ENCODE data around the gene HIVEP1. TPM values are rescaled to one million over a fixed set of nuclear protein-coding genes. Genes with fewer than 3 reads are reported as not detected.

HIVEP1 gene
- total RNA-seq, 1 experiment from 2014 or later: 16.7 TPM

DNA sequence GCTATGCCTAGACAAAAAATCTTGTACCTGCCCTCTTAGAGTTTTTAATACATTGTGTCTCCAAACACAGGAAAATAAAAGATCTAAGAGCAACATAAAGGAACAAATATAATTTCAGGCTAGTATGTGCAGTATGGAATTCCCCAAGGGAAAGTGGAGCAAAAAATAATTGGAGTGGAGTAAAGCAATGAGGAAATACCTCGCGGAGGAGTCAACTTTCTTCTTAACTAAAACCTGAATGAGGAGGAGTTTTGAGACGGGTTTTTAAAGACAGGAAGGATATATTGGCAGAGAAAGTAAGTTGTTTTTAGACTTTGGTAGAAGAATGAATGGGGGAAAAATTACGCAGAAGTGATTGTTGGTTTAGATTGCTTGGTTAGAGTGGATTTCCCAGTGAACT lies 14.0 kb downstream of the HIVEP1 start:
- BruUV-seq (replicated peaks): no TSS peak
- ATAC-seq (no peak), DNase-seq (ENCODE audit: low read depth, low spot score) (no peak)
- ChIA-PET CTCF (no interaction called here), POLR2A (no interaction called here)
- no peaks in the 10 kb centered on the region for H3K4me1 ChIP-seq (ENCODE audit: control insufficient read depth, insufficient read depth, low read length)
- intact Hi-C loops (cut with micrococcal nuclease; ENCODE audit: unreplicated experiment): no loop called here
- H3K27me3 ChIP-seq (ENCODE audit: control insufficient read depth, insufficient read depth, low read length): no peaks in the 10 kb centered on the region
- TF ChIP-seq TCF7L2 (IDR thresholded peaks at IDR 0.05; ENCODE audit: low read depth, low read length) (no peak), POLR2AphosphoS5 (IDR thresholded peaks at IDR 0.05; ENCODE audit: low read depth, low read length) (no peak), SIN3A (IDR thresholded peaks at IDR 0.05; ENCODE audit: borderline replicate concordance, insufficient read depth, low read depth, low read length) (no peak)
- TF ChIP-seq, protein P1, sequence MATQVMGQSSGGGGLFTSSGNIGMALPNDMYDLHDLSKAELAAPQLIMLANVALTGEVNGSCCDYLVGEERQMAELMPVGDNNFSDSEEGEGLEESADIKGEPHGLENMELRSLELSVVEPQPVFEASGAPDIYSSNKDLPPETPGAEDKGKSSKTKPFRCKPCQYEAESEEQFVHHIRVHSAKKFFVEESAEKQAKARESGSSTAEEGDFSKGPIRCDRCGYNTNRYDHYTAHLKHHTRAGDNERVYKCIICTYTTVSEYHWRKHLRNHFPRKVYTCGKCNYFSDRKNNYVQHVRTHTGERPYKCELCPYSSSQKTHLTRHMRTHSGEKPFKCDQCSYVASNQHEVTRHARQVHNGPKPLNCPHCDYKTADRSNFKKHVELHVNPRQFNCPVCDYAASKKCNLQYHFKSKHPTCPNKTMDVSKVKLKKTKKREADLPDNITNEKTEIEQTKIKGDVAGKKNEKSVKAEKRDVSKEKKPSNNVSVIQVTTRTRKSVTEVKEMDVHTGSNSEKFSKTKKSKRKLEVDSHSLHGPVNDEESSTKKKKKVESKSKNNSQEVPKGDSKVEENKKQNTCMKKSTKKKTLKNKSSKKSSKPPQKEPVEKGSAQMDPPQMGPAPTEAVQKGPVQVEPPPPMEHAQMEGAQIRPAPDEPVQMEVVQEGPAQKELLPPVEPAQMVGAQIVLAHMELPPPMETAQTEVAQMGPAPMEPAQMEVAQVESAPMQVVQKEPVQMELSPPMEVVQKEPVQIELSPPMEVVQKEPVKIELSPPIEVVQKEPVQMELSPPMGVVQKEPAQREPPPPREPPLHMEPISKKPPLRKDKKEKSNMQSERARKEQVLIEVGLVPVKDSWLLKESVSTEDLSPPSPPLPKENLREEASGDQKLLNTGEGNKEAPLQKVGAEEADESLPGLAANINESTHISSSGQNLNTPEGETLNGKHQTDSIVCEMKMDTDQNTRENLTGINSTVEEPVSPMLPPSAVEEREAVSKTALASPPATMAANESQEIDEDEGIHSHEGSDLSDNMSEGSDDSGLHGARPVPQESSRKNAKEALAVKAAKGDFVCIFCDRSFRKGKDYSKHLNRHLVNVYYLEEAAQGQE (IDR thresholded peaks at IDR 0.05; ENCODE audit: insufficient read depth in 1 of 2, low read depth in 2 of 2, low read length in 1 of 2): no peak
- TF ChIP-seq, protein P2, sequence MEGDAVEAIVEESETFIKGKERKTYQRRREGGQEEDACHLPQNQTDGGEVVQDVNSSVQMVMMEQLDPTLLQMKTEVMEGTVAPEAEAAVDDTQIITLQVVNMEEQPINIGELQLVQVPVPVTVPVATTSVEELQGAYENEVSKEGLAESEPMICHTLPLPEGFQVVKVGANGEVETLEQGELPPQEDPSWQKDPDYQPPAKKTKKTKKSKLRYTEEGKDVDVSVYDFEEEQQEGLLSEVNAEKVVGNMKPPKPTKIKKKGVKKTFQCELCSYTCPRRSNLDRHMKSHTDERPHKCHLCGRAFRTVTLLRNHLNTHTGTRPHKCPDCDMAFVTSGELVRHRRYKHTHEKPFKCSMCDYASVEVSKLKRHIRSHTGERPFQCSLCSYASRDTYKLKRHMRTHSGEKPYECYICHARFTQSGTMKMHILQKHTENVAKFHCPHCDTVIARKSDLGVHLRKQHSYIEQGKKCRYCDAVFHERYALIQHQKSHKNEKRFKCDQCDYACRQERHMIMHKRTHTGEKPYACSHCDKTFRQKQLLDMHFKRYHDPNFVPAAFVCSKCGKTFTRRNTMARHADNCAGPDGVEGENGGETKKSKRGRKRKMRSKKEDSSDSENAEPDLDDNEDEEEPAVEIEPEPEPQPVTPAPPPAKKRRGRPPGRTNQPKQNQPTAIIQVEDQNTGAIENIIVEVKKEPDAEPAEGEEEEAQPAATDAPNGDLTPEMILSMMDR (IDR thresholded peaks at IDR 0.05): no peak
- H3K27ac ChIP-seq (ENCODE audit: low read length): no peak overlapping the region
- H3K36me3 ChIP-seq (ENCODE audit: control insufficient read depth, insufficient read depth, low read length): no peaks in the 10 kb centered on the region; the same call in 1 of the 2 replicates
- no peak overlapping the region for H3K4me3 ChIP-seq (ENCODE audit: low read depth in 2 of 2, low read length in 2 of 2)
- peaks cover 5% of the 10 kb centered on the region; the same call in 1 of the 2 replicates for H3K9me3 ChIP-seq (ENCODE audit: control insufficient read depth, insufficient read depth, low read depth, low read length)
- in situ Hi-C loops (cut with HindIII; ENCODE audit: low pct_unique_long_range_greater_than_20kb, low sequenced_read_pairs): no loop called here

DNA sequence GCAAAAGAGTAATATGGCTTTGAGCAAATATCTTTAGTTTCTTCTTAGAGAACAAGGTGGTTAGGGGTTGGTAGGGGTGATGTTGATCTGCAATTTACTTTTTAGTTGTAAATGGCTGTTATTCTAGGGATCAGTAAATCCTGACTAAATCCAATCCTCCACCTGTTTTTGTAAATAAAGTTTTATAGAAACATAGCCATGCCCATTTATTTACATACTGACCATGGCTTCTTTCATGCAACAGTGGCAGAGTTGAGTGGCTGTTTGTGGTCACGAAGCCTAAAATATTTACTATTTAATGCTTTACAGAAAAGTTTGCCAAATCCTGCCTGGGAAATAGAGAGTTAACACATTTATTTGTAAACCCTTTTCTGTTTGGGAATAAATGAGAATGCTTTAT lies 14.7 kb downstream of the HIVEP1 start:
- Histone ChIP-seq H3K9me3 (ENCODE audit: control insufficient read depth, insufficient read depth, low read depth, low read length) (peaks cover 5% of the 10 kb centered on the region; the same call in 1 of the 2 replicates), H3K27me3 (ENCODE audit: control insufficient read depth, insufficient read depth, low read length) (no peaks in the 10 kb centered on the region), H3K4me3 (ENCODE audit: low read depth in 2 of 2, low read length in 2 of 2) (no peak overlapping the region), H3K4me1 (ENCODE audit: control insufficient read depth, insufficient read depth, low read length) (no peaks in the 10 kb centered on the region), H3K27ac (ENCODE audit: low read length) (no peak overlapping the region), H3K36me3 (ENCODE audit: control insufficient read depth, insufficient read depth, low read length) (no peaks in the 10 kb centered on the region; the same call in 1 of the 2 replicates)
- ATAC-seq (no peak), DNase-seq (ENCODE audit: low read depth, low spot score) (no peak)
- in situ Hi-C loops (cut with HindIII; ENCODE audit: low pct_unique_long_range_greater_than_20kb, low sequenced_read_pairs): no loop called here
- no peak for TF ChIP-seq POLR2AphosphoS5 (IDR thresholded peaks at IDR 0.05; ENCODE audit: low read depth, low read length)
- TF ChIP-seq SIN3A (IDR thresholded peaks at IDR 0.05; ENCODE audit: borderline replicate concordance, insufficient read depth, low read depth, low read length): no peak
- no peak for TF ChIP-seq TCF7L2 (IDR thresholded peaks at IDR 0.05; ENCODE audit: low read depth, low read length)
- TF ChIP-seq, protein P1 (IDR thresholded peaks at IDR 0.05; ENCODE audit: insufficient read depth in 1 of 2, low read depth in 2 of 2, low read length in 1 of 2): no peak
- TF ChIP-seq, protein P2 (IDR thresholded peaks at IDR 0.05): no peak
- intact Hi-C loops (cut with micrococcal nuclease; ENCODE audit: unreplicated experiment): no loop called here
- CTCF ChIA-PET: no interaction called here
- POLR2A ChIA-PET: no interaction called here
- BruUV-seq (replicated peaks): no TSS peak

All from Panc1 (cell line).